Endodermal cell (in vitro differentiated cells): ENCODE results near the gene CREBBP. TPM values are rescaled to one million over a fixed set of nuclear protein-coding genes. Genes with fewer than 3 reads are reported as not detected.

Source experiments
- DNase-seq: peaks from one replicate; pipeline ENCODE4 v3.0.0-alpha.2; 2017
- H3K27ac ChIP-seq: 2 replicates; pipeline ENCODE4 v1.5.1; 2013; ENCODE audit warnings: mild to moderate bottlenecking, low read depth, low read length, moderate library complexity
- H3K27me3 ChIP-seq: 2 replicates; pipeline ENCODE4 v1.6.1; 2013; ENCODE audit warnings: mild to moderate bottlenecking, low read length, moderate library complexity; ENCODE audit not compliant: insufficient read depth, control insufficient read depth, poor library complexity, severe bottlenecking
- H3K36me3 ChIP-seq: 2 replicates; pipeline ENCODE4 v1.7.0; 2013; ENCODE audit warnings: mild to moderate bottlenecking, low read length, moderate library complexity; ENCODE audit not compliant: control insufficient read depth, insufficient read depth
- H3K4me1 ChIP-seq: one replicate; pipeline ENCODE4 v1.7.0; 2013; ENCODE audit warnings: low read length; ENCODE audit not compliant: control insufficient read depth, insufficient read depth
- H3K4me3 ChIP-seq: 2 replicates; pipeline ENCODE4 v1.5.1; 2013; ENCODE audit warnings: mild to moderate bottlenecking, low read length, moderate library complexity
- H3K9ac ChIP-seq: 2 replicates; pipeline ENCODE4 v1.6.1; 2013; ENCODE audit warnings: mild to moderate bottlenecking, low read length, moderate library complexity; ENCODE audit not compliant: poor library complexity, severe bottlenecking; ENCODE audit errors: extremely low read depth
- H3K9me3 ChIP-seq: 2 replicates; pipeline ENCODE4 v1.6.1; 2013; ENCODE audit warnings: mild to moderate bottlenecking, low read length, moderate library complexity; ENCODE audit not compliant: control insufficient read depth
- H3K27ac Mint-ChIP-seq: 2 replicates; pipeline ENCODE4 v1.8.0; 2020; ENCODE audit warnings: mixed read lengths
- H3K27me3 Mint-ChIP-seq: 2 replicates; pipeline ENCODE4 v1.8.0; 2021; ENCODE audit warnings: mild to moderate bottlenecking, mixed read lengths; ENCODE audit not compliant: insufficient read depth
- H3K36me3 Mint-ChIP-seq: 2 replicates; pipeline ENCODE4 v1.8.0; 2020; ENCODE audit warnings: low read depth, mixed read lengths
- H3K4me1 Mint-ChIP-seq: 2 replicates; pipeline ENCODE4 v1.8.0; 2020; ENCODE audit warnings: mixed read lengths
- H3K4me3 Mint-ChIP-seq: 2 replicates; pipeline ENCODE4 v1.8.0; 2020; ENCODE audit warnings: mild to moderate bottlenecking, moderate library complexity, mixed read lengths
- H3K9me3 Mint-ChIP-seq: 2 replicates; pipeline ENCODE4 v1.8.0; 2020; ENCODE audit warnings: mild to moderate bottlenecking, mixed read lengths
- WGBS, 2 experiments: methylation state at CpG; one replicate each; pipeline versions ENCODE4 v1.1.5 to v1.1.7; 2013; ENCODE audit warnings: missing lambda C conversion rate in 2 of 2, mixed read lengths in 1 of 2; ENCODE audit not compliant: insufficient coverage in 1 of 2, insufficient read length in 1 of 2; 5-methylcytosine and 5-hydroxymethylcytosine counted together
- total RNA-seq, 2 donors: library from RNA; stranded (reverse); fragmentation: NEBNext Ultra II Directional in 1 of 2; extraction: Animal tissue kit (Norgen Biotek cat#: 25700) in 1 of 2; gene quantifications; 2 replicates in 1 of 2; 3 replicates in 1 of 2; pipeline ENCODE4 v1.2.1, GENCODE V29; 2021
- TF ChIP-seq, protein P1 (sequence below): fragments of 200-600 bp; sonication (generic); conservative IDR thresholded peaks from 2 replicates; pipeline ENCODE4 v1.5.0; 2021; ENCODE audit warnings: antibody characterized with exemption, mild to moderate bottlenecking

CREBBP gene
- total RNA-seq, 2 donors from 2014 or later, result 71.1 to 103 TPM

DNA sequence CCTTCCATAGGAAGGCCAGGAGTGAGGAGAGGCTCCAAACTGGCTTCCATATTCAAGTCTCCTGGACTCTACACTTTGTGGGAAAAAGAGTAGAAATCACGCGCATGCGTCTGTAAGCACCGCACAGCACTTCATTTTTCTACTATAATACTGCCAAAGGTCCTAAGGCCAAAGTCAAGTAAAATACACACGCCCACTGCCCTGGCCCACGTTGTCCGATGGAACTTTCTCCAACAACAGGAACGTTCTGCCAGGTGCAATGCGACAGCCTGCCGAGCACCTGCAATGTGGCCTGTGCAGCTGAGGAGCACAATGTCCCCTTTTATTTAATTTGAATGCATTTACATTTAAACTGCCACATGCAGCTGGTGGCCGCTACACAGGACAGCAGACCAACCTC, 202.5 kb downstream of the CREBBP start:
- WGBS, 2 experiments, result 94 to 99% methylated on average over 10 to 11 of the region's 11 CpGs
- DNase-seq, result no peak
- H3K27ac Mint-ChIP-seq, result no peak overlapping the region
- Histone ChIP-seq H3K9me3 (no peaks in the 10 kb centered on the region), H3K9ac (no peak overlapping the region), H3K27ac (no peak overlapping the region), H3K4me3 (no peak overlapping the region), H3K4me1 (no peaks in the 10 kb centered on the region), H3K27me3 (no peaks in the 10 kb centered on the region), H3K36me3 (peaks cover 50% of the 10 kb centered on the region)
- H3K4me1 Mint-ChIP-seq, result no peaks in the 10 kb centered on the region
- peaks cover 74% of the 10 kb centered on the region for H3K36me3 Mint-ChIP-seq
- H3K27me3 Mint-ChIP-seq, result no peaks in the 10 kb centered on the region
- TF ChIP-seq, protein P1, sequence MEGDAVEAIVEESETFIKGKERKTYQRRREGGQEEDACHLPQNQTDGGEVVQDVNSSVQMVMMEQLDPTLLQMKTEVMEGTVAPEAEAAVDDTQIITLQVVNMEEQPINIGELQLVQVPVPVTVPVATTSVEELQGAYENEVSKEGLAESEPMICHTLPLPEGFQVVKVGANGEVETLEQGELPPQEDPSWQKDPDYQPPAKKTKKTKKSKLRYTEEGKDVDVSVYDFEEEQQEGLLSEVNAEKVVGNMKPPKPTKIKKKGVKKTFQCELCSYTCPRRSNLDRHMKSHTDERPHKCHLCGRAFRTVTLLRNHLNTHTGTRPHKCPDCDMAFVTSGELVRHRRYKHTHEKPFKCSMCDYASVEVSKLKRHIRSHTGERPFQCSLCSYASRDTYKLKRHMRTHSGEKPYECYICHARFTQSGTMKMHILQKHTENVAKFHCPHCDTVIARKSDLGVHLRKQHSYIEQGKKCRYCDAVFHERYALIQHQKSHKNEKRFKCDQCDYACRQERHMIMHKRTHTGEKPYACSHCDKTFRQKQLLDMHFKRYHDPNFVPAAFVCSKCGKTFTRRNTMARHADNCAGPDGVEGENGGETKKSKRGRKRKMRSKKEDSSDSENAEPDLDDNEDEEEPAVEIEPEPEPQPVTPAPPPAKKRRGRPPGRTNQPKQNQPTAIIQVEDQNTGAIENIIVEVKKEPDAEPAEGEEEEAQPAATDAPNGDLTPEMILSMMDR, result no peak
- H3K4me3 Mint-ChIP-seq, result no peak overlapping the region
- H3K9me3 Mint-ChIP-seq, result no peaks in the 10 kb centered on the region

DNA sequence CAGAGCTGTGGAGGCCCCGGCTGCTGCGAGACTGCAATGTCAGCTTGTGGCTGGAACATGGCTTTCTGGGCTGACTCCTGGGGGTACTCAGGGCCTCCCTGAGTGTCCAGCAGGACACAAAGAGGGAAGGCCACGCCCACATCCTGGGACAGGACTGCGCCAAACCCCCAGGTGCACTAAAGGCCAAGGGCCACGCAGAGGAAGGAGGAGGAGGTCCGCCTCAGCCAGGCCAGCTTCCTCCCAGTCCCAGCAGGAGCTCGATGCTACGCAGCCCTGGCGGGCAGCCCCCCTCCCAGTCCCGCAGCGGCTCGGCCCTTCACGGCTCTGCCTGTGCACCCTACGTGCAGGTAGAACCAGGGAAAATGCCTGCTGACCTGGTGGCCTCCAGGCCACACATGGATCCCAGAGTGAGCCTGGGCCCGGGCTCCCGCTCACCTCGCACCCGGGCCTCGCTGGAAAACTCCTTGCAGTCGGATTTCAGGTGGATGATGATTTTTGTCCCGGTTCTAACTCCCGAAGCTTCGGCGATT, 204.8 kb downstream of the CREBBP start:
- no peak overlapping the region for H3K4me3 ChIP-seq
- TF ChIP-seq, protein P1, result no peak
- Mint-ChIP-seq H3K36me3 (peaks cover 70% of the 10 kb centered on the region), H3K4me1 (no peaks in the 10 kb centered on the region), H3K27me3 (no peaks in the 10 kb centered on the region), H3K9me3 (no peaks in the 10 kb centered on the region), H3K27ac (no peak overlapping the region), H3K4me3 (no peak overlapping the region)
- no peaks in the 10 kb centered on the region for H3K4me1 ChIP-seq
- H3K9ac ChIP-seq, result no peak overlapping the region
- DNase-seq, result no peak
- 93 to 94% methylated on average over 18 to 24 of the region's 24 CpGs for WGBS, 2 experiments
- H3K27ac ChIP-seq, result no peak overlapping the region
- no peaks in the 10 kb centered on the region for H3K9me3 ChIP-seq
- no peaks in the 10 kb centered on the region for H3K27me3 ChIP-seq
- H3K36me3 ChIP-seq, result peaks cover 43% of the 10 kb centered on the region

Other genes with a start within 250 kb of the CREBBP start
- 10 to 100 TPM; 31.2 to 32.2 TPM for gene DNASE1, start 226.0 kb downstream of the CREBBP start, total RNA-seq
- 100 to 1,000 TPM; 144 to 156 TPM for gene TRAP1, start 163.2 kb downstream of the CREBBP start, total RNA-seq
- gene ADCY9, start 235.7 kb upstream of the CREBBP start, total RNA-seq, result 1 to 10 TPM; 1.2 to 3.3 TPM